Measurements from ENCODE around the gene CLASRP. TPM values are rescaled to one million over a fixed set of nuclear protein-coding genes. Genes with fewer than 3 reads are reported as not detected.

The CLASRP gene
- total RNA-seq, 1 experiment from 2014 or later: 38.9 TPM

DNA sequence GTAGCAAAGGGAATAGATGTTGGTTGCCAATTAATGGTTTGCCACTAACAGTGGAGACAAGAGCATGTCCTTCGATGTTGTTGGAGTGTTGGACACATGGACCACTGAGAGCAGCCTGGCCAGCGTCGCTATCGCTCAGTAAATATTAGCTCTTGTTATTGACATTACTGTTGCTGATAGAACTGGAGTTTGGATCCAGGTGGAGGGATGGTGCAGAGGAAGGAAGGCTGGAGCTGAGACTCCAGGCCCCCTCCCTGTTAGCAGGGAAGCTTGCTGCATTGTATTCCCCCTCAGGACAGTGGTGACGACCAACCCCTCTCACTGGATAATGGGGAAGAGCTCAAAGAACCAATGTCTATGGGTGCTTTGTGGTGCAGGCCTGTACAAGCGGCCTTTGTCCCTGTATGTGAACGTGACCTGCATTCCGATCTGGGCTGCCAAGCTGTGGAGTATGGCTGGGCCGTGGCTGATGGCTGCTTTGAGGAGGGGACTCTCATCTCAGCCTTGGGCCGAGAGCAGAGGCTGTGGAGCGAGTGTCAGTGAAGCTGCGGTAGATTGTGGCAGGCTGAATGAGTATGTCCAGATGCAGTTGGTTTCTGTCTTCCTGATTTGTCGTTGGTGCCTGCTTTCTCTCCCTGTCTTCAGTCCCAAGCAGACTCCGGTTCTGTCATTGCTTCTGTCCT, 7.0 kb downstream of the CLASRP start:
- Histone ChIP-seq H2AFZ (ENCODE audit: low read length) (no peak overlapping the region), H3K4me3 (ENCODE audit: low read length) (no peak overlapping the region), H3K9me3 (ENCODE audit: low read length) (no peaks in the 10 kb centered on the region), H3K27ac (ENCODE audit: low read length) (no peak overlapping the region), H3K4me2 (ENCODE audit: low read length) (no peak overlapping the region), H3F3A (ENCODE audit: low read length, unreplicated experiment) (no peaks in the 10 kb centered on the region), H4K20me1 (ENCODE audit: low read length) (no peaks in the 10 kb centered on the region; the same call in 1 of the 2 replicates), H3K36me3 (ENCODE audit: low read depth, low read length) (peaks cover 12% of the 10 kb centered on the region), H3K27me3 (ENCODE audit: low read length) (no peaks in the 10 kb centered on the region), H3K4me1 (ENCODE audit: insufficient read depth, low read length) (no peaks in the 10 kb centered on the region), H3K9ac (ENCODE audit: low read length) (no peak overlapping the region), H3K79me2 (ENCODE audit: low read length) (peaks cover 72% of the 10 kb centered on the region), H3K9me2 (replicated peaks; ENCODE audit: low read length) (no peaks in the 10 kb centered on the region)
- no peak for TF ChIP-seq EZH2phosphoT487 (IDR thresholded peaks at IDR 0.05; ENCODE audit: borderline replicate concordance, low read length)
- no peak for TF ChIP-seq EZH2 (IDR thresholded peaks at IDR 0.05; ENCODE audit: low read length, unreplicated experiment)
- TF ChIP-seq, protein P1, sequence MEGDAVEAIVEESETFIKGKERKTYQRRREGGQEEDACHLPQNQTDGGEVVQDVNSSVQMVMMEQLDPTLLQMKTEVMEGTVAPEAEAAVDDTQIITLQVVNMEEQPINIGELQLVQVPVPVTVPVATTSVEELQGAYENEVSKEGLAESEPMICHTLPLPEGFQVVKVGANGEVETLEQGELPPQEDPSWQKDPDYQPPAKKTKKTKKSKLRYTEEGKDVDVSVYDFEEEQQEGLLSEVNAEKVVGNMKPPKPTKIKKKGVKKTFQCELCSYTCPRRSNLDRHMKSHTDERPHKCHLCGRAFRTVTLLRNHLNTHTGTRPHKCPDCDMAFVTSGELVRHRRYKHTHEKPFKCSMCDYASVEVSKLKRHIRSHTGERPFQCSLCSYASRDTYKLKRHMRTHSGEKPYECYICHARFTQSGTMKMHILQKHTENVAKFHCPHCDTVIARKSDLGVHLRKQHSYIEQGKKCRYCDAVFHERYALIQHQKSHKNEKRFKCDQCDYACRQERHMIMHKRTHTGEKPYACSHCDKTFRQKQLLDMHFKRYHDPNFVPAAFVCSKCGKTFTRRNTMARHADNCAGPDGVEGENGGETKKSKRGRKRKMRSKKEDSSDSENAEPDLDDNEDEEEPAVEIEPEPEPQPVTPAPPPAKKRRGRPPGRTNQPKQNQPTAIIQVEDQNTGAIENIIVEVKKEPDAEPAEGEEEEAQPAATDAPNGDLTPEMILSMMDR (conservative IDR thresholded peaks at IDR 0.05; ENCODE audit: low read depth, low read length): no peak
- intact Hi-C loops (cut with micrococcal nuclease): no loop called here
- CTCF ChIA-PET: no interaction called here
- POLR2A ChIA-PET (ENCODE audit: unreplicated experiment): no interaction called here
- no peak for DNase-seq
- BruUV-seq (replicated peaks): no TSS peak
- no peak for ATAC-seq

DNA sequence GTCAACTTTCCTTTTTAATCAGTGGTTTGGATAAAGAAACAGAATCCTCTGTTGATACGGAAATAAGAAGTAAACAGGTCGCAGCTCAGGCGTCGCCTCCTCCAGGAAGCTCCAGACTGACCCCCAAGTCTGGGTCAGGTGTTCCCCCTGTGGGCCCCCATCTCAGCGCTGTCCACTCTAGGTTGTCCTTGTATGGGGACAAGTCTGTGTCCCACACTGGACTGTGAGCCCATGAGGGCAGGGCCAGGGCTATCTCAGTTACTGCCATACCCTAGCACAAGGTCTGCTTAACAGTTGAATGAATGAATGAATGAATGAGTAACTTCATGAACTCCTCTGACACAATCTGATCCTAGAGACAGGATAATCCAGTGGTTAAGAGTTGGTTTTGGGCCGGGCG, 7.5 kb downstream of the CLASRP start:
- intact Hi-C loops (cut with micrococcal nuclease): no loop called here
- DNase-seq: no peak
- Histone ChIP-seq H3F3A (ENCODE audit: low read length, unreplicated experiment) (no peaks in the 10 kb centered on the region), H4K20me1 (ENCODE audit: low read length) (no peaks in the 10 kb centered on the region; the same call in 1 of the 2 replicates), H3K36me3 (ENCODE audit: low read depth, low read length) (peaks cover 12% of the 10 kb centered on the region), H3K9ac (ENCODE audit: low read length) (no peak overlapping the region), H3K4me1 (ENCODE audit: insufficient read depth, low read length) (no peaks in the 10 kb centered on the region), H3K79me2 (ENCODE audit: low read length) (peaks cover 67% of the 10 kb centered on the region), H3K9me2 (replicated peaks; ENCODE audit: low read length) (no peaks in the 10 kb centered on the region), H2AFZ (ENCODE audit: low read length) (no peak overlapping the region), H3K4me3 (ENCODE audit: low read length) (no peak overlapping the region), H3K4me2 (ENCODE audit: low read length) (no peak overlapping the region), H3K9me3 (ENCODE audit: low read length) (no peaks in the 10 kb centered on the region), H3K27me3 (ENCODE audit: low read length) (no peaks in the 10 kb centered on the region), H3K27ac (ENCODE audit: low read length) (no peak overlapping the region)
- POLR2A ChIA-PET (ENCODE audit: unreplicated experiment): no interaction called here
- BruUV-seq (replicated peaks): no TSS peak
- ATAC-seq: no peak
- no peak for TF ChIP-seq EZH2phosphoT487 (IDR thresholded peaks at IDR 0.05; ENCODE audit: borderline replicate concordance, low read length)
- no peak for TF ChIP-seq EZH2 (IDR thresholded peaks at IDR 0.05; ENCODE audit: low read length, unreplicated experiment)
- TF ChIP-seq, protein P1 (conservative IDR thresholded peaks at IDR 0.05; ENCODE audit: low read depth, low read length): no peak
- CTCF ChIA-PET: no interaction called here

DNA sequence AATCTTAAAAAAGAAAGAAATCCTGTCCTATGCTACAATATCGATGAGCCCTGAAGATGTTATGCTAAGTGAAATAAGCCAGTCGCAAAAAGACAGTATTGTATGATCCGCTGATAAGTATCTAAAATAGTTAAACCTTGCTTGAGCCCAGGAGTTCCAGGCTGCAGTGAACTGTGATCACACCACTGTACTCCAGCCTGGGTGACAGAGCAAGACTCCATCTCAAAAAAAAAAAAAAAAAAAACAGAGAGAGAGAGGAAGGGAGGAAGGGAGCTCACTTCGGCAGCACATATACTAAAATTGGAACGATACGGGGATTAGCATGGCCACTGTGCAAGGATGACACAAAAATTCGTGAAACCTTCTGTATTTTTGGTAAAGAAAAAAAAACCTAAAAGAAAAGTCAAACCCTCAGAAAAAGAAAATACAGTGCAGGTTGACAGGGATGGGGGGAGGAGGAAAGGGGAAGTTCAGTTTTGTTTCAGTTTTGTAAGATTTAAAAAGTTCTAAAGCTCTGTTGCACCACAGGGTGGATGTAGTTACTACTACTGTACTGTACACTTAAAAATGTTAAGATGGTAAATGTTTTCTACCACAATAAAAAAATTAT, 8.4 kb downstream of the CLASRP start:
- H3K27me3 ChIP-seq (ENCODE audit: low read length): no peaks in the 10 kb centered on the region
- intact Hi-C loops (cut with micrococcal nuclease): no loop called here
- ATAC-seq: no peak
- no peak overlapping the region for H3K4me2 ChIP-seq (ENCODE audit: low read length)
- H3K27ac ChIP-seq (ENCODE audit: low read length): no peak overlapping the region
- no peak overlapping the region for H3K9ac ChIP-seq (ENCODE audit: low read length)
- H3K4me3 ChIP-seq (ENCODE audit: low read length): no peak overlapping the region
- H3K36me3 ChIP-seq (ENCODE audit: low read depth, low read length): peaks cover 7% of the 10 kb centered on the region; the same call in 1 of the 2 replicates
- no peaks in the 10 kb centered on the region for H3K9me2 ChIP-seq (replicated peaks; ENCODE audit: low read length)
- H3F3A ChIP-seq (ENCODE audit: low read length, unreplicated experiment): no peaks in the 10 kb centered on the region
- H3K4me1 ChIP-seq (ENCODE audit: insufficient read depth, low read length): no peaks in the 10 kb centered on the region
- TF ChIP-seq EZH2 (IDR thresholded peaks at IDR 0.05; ENCODE audit: low read length, unreplicated experiment) (no peak), EZH2phosphoT487 (IDR thresholded peaks at IDR 0.05; ENCODE audit: borderline replicate concordance, low read length) (no peak)
- TF ChIP-seq, protein P1 (conservative IDR thresholded peaks at IDR 0.05; ENCODE audit: low read depth, low read length): no peak
- CTCF ChIA-PET: no interaction called here
- H3K9me3 ChIP-seq (ENCODE audit: low read length): no peaks in the 10 kb centered on the region
- H2AFZ ChIP-seq (ENCODE audit: low read length): no peak overlapping the region
- no peak for DNase-seq
- POLR2A ChIA-PET (ENCODE audit: unreplicated experiment): no interaction called here
- BruUV-seq (replicated peaks): no TSS peak
- no peaks in the 10 kb centered on the region; the same call in 1 of the 2 replicates for H4K20me1 ChIP-seq (ENCODE audit: low read length)
- H3K79me2 ChIP-seq (ENCODE audit: low read length): peaks cover 59% of the 10 kb centered on the region

Data from PC-3 (cell line).